PC-3 (cell line): ENCODE results near the gene DGKH. TPM values are rescaled to one million over a fixed set of nuclear protein-coding genes. Genes with fewer than 3 reads are reported as not detected.

Source experiments
- ATAC-seq: fragments of 200-7000 bp; cut with Tn5 transposase; 2 replicates; pipeline ENCODE4 v1.9.1; 2020; ENCODE audit warnings: mild to moderate bottlenecking, moderate library complexity
- BruUV-seq: library from RNA; stranded (reverse); fragments of 400-500 nt; replicated peaks from 2 replicates; lab custom pipeline; 2021; lab: Mats Ljungman, UMichigan
- CTCF ChIA-PET: fragments of 300-600 bp; sonication (Branson Sonifier 250); formaldehyde crosslinking; loops from one replicate; lab custom pipeline; 2022; ENCODE audit warnings: antibody characterized with exemption; lab: Charles Lee
- POLR2A ChIA-PET: fragments of 300-600 bp; sonication (Branson Sonifier 250); formaldehyde crosslinking; loops from one replicate; lab custom pipeline; 2022; ENCODE audit warnings: antibody characterized with exemption; ENCODE audit not compliant: unreplicated experiment; lab: Charles Lee
- DNase-seq: peaks from one replicate; pipeline ENCODE4 v3.0.0-alpha.2; 2015
- H2AFZ ChIP-seq: fragments of 300-600 bp; sonication (generic); 2 replicates; pipeline ENCODE4 v1.6.0; 2016; ENCODE audit warnings: antibody characterized with exemption, low read length
- H3F3A ChIP-seq: fragments of 300-600 bp; sonication (generic); one replicate; pipeline ENCODE4 v1.6.0; 2017; ENCODE audit warnings: antibody characterized with exemption, low read length, control low read depth, mild to moderate bottlenecking; ENCODE audit not compliant: unreplicated experiment
- H3K27ac ChIP-seq: fragments of 300-600 bp; sonication (generic); 2 replicates; pipeline ENCODE4 v1.5.1; 2016; ENCODE audit warnings: mild to moderate bottlenecking, low read length
- H3K27me3 ChIP-seq: fragments of 300-600 bp; sonication (generic); 2 replicates; pipeline ENCODE4 v1.6.1; 2016; ENCODE audit warnings: low read length, mixed read lengths
- H3K36me3 ChIP-seq: fragments of 300-600 bp; sonication (generic); 2 replicates; pipeline ENCODE4 v1.6.1; 2016; ENCODE audit warnings: low read depth, mixed run types, low read length, mixed read lengths
- H3K4me1 ChIP-seq: fragments of 300-600 bp; sonication (generic); 2 replicates; pipeline ENCODE4 v1.5.1; 2016; ENCODE audit warnings: low read length; ENCODE audit not compliant: insufficient read depth
- H3K4me2 ChIP-seq: fragments of 300-600 bp; sonication (generic); 2 replicates; pipeline ENCODE4 v1.6.0; 2016; ENCODE audit warnings: low read length
- H3K4me3 ChIP-seq: fragments of 300-600 bp; sonication (generic); 2 replicates; pipeline ENCODE4 v1.5.1; 2016; ENCODE audit warnings: mild to moderate bottlenecking, low read length, mixed read lengths
- H3K79me2 ChIP-seq: fragments of 300-600 bp; sonication (generic); 2 replicates; pipeline ENCODE4 v1.6.1; 2017; ENCODE audit warnings: low read length, mixed read lengths
- H3K9ac ChIP-seq: fragments of 300-600 bp; sonication (generic); 2 replicates; pipeline ENCODE4 v1.6.0; 2016; ENCODE audit warnings: mild to moderate bottlenecking, low read length
- H3K9me2 ChIP-seq: fragments of 300-600 bp; sonication (generic); replicated peaks from 2 replicates; pipeline ENCODE4 v1.6.1; 2016; ENCODE audit warnings: mixed run types, low read length, mixed read lengths
- H3K9me3 ChIP-seq: fragments of 300-600 bp; sonication (generic); 2 replicates; pipeline ENCODE4 v1.6.1; 2016; ENCODE audit warnings: low read length, mixed read lengths
- H4K20me1 ChIP-seq: fragments of 300-600 bp; sonication (generic); 2 replicates; pipeline ENCODE4 v1.6.1; 2016; ENCODE audit warnings: low read length, mixed read lengths
- EZH2 ChIP-seq: fragments of 300-600 bp; sonication (generic); IDR thresholded peaks from one replicate; pipeline ENCODE4 v1.6.1; 2017; ENCODE audit warnings: antibody characterized with exemption, mild to moderate bottlenecking, low read length; ENCODE audit not compliant: unreplicated experiment
- EZH2phosphoT487 ChIP-seq: fragments of 300-600 bp; sonication (generic); IDR thresholded peaks from 2 replicates; pipeline ENCODE4 v1.6.1; 2018; ENCODE audit warnings: mild to moderate bottlenecking, antibody characterized with exemption, low read length, borderline replicate concordance
- intact Hi-C: fragments of 100-400 bp; cut with micrococcal nuclease; formaldehyde crosslinking; loops from 2 replicates; pipeline ENCODE4 v1.9.0; 2023
- total RNA-seq: library from RNA; depleted of rRNA; stranded (reverse); fragments of >200 nt; gene quantifications from 2 replicates; pipeline ENCODE4 v1.2.3, GENCODE V29; 2014
- TF ChIP-seq, protein P1 (sequence below): fragments of 300-600 bp; sonication (generic); conservative IDR thresholded peaks from 2 replicates; pipeline ENCODE4 v1.5.1; 2017; ENCODE audit warnings: antibody characterized with exemption, low read depth, mild to moderate bottlenecking, low read length

Gene DGKH
- total RNA-seq, 1 experiment from 2014 or later, result 5.9 TPM

GRCh38 chr13:42076309-42076713, 27.9 kb downstream of the DGKH start:
- POLR2A ChIA-PET, result no interaction called here
- H3K4me1 ChIP-seq, result no peaks in the 10 kb centered on the region
- no peaks in the 10 kb centered on the region for H3K36me3 ChIP-seq
- no peaks in the 10 kb centered on the region for H3K9me3 ChIP-seq
- H3K9me2 ChIP-seq, result no peaks in the 10 kb centered on the region
- no peaks in the 10 kb centered on the region for H3F3A ChIP-seq
- no peaks in the 10 kb centered on the region for H4K20me1 ChIP-seq
- TF ChIP-seq, protein P1, sequence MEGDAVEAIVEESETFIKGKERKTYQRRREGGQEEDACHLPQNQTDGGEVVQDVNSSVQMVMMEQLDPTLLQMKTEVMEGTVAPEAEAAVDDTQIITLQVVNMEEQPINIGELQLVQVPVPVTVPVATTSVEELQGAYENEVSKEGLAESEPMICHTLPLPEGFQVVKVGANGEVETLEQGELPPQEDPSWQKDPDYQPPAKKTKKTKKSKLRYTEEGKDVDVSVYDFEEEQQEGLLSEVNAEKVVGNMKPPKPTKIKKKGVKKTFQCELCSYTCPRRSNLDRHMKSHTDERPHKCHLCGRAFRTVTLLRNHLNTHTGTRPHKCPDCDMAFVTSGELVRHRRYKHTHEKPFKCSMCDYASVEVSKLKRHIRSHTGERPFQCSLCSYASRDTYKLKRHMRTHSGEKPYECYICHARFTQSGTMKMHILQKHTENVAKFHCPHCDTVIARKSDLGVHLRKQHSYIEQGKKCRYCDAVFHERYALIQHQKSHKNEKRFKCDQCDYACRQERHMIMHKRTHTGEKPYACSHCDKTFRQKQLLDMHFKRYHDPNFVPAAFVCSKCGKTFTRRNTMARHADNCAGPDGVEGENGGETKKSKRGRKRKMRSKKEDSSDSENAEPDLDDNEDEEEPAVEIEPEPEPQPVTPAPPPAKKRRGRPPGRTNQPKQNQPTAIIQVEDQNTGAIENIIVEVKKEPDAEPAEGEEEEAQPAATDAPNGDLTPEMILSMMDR, result no peak
- TF ChIP-seq EZH2, result no peak
- no peak for TF ChIP-seq EZH2phosphoT487
- ATAC-seq (no peak), DNase-seq (no peak)
- H2AFZ ChIP-seq, result no peak overlapping the region
- CTCF ChIA-PET, result no interaction called here
- no peak overlapping the region for H3K27ac ChIP-seq
- H3K4me3 ChIP-seq, result no peak overlapping the region
- no TSS peak for BruUV-seq
- no peaks in the 10 kb centered on the region for H3K79me2 ChIP-seq
- H3K4me2 ChIP-seq, result no peak overlapping the region
- no peak overlapping the region for H3K9ac ChIP-seq
- intact Hi-C loops, result no loop called here
- no peaks in the 10 kb centered on the region for H3K27me3 ChIP-seq

GRCh38 chr13:42078128-42078808, 29.8 kb downstream of the DGKH start:
- no peaks in the 10 kb centered on the region for H3K79me2 ChIP-seq
- intact Hi-C loops, result no loop called here
- ChIA-PET POLR2A (no interaction called here), CTCF (no interaction called here)
- no peaks in the 10 kb centered on the region for H3F3A ChIP-seq
- no peak for TF ChIP-seq EZH2phosphoT487
- TF ChIP-seq, protein P1, result no peak
- TF ChIP-seq EZH2, result no peak
- no peak overlapping the region for H3K9ac ChIP-seq
- H2AFZ ChIP-seq, result no peak overlapping the region
- no peaks in the 10 kb centered on the region for H3K4me1 ChIP-seq
- no peaks in the 10 kb centered on the region for H3K9me2 ChIP-seq
- ATAC-seq (no peak), DNase-seq (no peak)
- no peak overlapping the region for H3K4me2 ChIP-seq
- H3K27ac ChIP-seq, result no peak overlapping the region
- H3K36me3 ChIP-seq, result no peaks in the 10 kb centered on the region
- no peaks in the 10 kb centered on the region for H4K20me1 ChIP-seq
- no peak overlapping the region for H3K4me3 ChIP-seq
- no TSS peak for BruUV-seq
- no peaks in the 10 kb centered on the region for H3K27me3 ChIP-seq
- H3K9me3 ChIP-seq, result no peaks in the 10 kb centered on the region

GRCh38 chr13:42083138-42083770, 34.8 kb downstream of the DGKH start:
- Histone ChIP-seq H2AFZ (no peak overlapping the region), H3K36me3 (no peaks in the 10 kb centered on the region), H3K27ac (no peak overlapping the region), H3F3A (no peaks in the 10 kb centered on the region), H3K4me2 (no peak overlapping the region), H3K4me1 (no peaks in the 10 kb centered on the region), H3K79me2 (no peaks in the 10 kb centered on the region), H4K20me1 (no peaks in the 10 kb centered on the region), H3K9ac (no peak overlapping the region), H3K9me3 (no peaks in the 10 kb centered on the region), H3K4me3 (no peak overlapping the region), H3K9me2 (no peaks in the 10 kb centered on the region), H3K27me3 (no peaks in the 10 kb centered on the region)
- DNase-seq (no peak), ATAC-seq (no peak)
- BruUV-seq, result no TSS peak
- TF ChIP-seq, protein P1, result no peak
- TF ChIP-seq EZH2, result no peak
- TF ChIP-seq EZH2phosphoT487, result no peak
- POLR2A ChIA-PET, result no interaction called here
- intact Hi-C loops, result no loop called here
- CTCF ChIA-PET, result no interaction called here
